Small intestine (tissue), 7 donors: ENCODE measurements around the gene TNNI3K. TPM values are rescaled to one million over a fixed set of nuclear protein-coding genes. Genes with fewer than 3 reads are reported as not detected.

Source experiments
- DNase-seq, 2 donors: peaks; one replicate each; pipeline versions ENCODE4 v3.0.0 to v3.0.0-alpha.2; 2013
- FAIRE-seq: peaks from 2 replicates; lab custom pipeline; 2012; peaks lifted over from hg19 to GRCh38; lab: Jason Lieb, UNC
- H3K27ac ChIP-seq, 3 donors: one replicate each; pipeline ENCODE4 v1.5.1; 2013; ENCODE audit warnings: low read length in 2 of 3, mild to moderate bottlenecking in 2 of 3, control low read depth in 1 of 3, inconsistent platforms in 1 of 3, low read depth in 1 of 3, moderate library complexity in 1 of 3
- H3K27me3 ChIP-seq, 3 donors: one replicate each; pipeline ENCODE4 v1.6.1; 2013; ENCODE audit warnings: low read length in 3 of 3, inconsistent platforms in 1 of 3; ENCODE audit not compliant: control insufficient read depth in 3 of 3, insufficient read depth in 3 of 3
- H3K36me3 ChIP-seq, 3 donors: one replicate each; pipeline ENCODE4 v1.6.1; 2013; ENCODE audit warnings: low read length in 3 of 3, inconsistent platforms in 1 of 3, low read depth in 1 of 3, mild to moderate bottlenecking in 1 of 3, moderate library complexity in 1 of 3; ENCODE audit not compliant: control insufficient read depth in 3 of 3, insufficient read depth in 2 of 3
- H3K4me1 ChIP-seq, 3 donors: one replicate each; pipeline ENCODE4 v1.6.1; 2013; ENCODE audit warnings: low read length in 2 of 3, inconsistent platforms in 1 of 3, low read depth in 1 of 3, mild to moderate bottlenecking in 1 of 3, moderate library complexity in 1 of 3; ENCODE audit not compliant: control insufficient read depth in 3 of 3, insufficient read depth in 2 of 3
- H3K4me3 ChIP-seq, 3 donors: one replicate each; pipeline ENCODE4 v1.5.1; 2013; ENCODE audit warnings: low read length in 3 of 3, control low read depth in 1 of 3, inconsistent platforms in 1 of 3, low read depth in 1 of 3, mild to moderate bottlenecking in 1 of 3, moderate library complexity in 1 of 3
- H3K9me3 ChIP-seq, 2 donors: one replicate each; pipeline ENCODE4 v1.6.1; 2013; ENCODE audit warnings: low read depth in 1 of 2, low read length in 1 of 2; ENCODE audit not compliant: control insufficient read depth in 2 of 2, insufficient read depth in 1 of 2
- WGBS, 3 donors: extraction: QIAGEN DNeasy Blood & Tissue Kit; methylation state at CpG; one replicate each; pipeline ENCODE4 v1.1.7; 2013; 5-methylcytosine and 5-hydroxymethylcytosine counted together
- polyA plus RNA-seq, 4 donors: library from polyadenylated mRNA; stranded (reverse) in 3 of 4; unstranded in 1 of 4; fragments of 200-250 nt in 3 of 4; fragments of 120-200 nt in 1 of 4; gene quantifications; one replicate each; pipeline versions ENCODE4 v1.2.1 to v1.2.3, GENCODE V29; 2013
- donor health status: healthy with polysubstance abuse.
- donor health status: control.
- donor health status: control.
- donor health status: Bipolar disorder and iron deficiency.
- donor health status: healthy.

Gene TNNI3K
- polyA plus RNA-seq, 4 donors, result 0.24 to 0.32 TPM; not detected in 2

DNA sequence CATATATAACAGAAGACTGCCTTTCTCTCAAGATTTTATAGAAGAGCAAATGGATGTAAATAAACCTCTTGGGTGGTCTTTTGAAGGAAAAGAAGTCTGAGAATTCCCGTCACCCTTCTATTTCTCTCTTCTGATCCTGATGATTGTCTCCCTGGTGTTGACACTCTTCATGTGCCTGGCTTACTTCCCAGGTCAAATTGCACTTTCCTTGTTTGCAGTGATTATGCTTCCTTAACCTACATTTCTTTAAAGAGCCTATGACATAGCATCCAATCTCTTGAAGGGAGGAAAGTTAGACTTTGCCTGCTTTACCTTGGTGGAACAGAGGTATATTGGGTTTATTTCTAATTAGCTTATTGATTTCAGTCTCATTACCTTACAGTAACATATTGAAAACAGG is 197.1 kb downstream of the TNNI3K start:
- no peak overlapping the region for H3K4me3 ChIP-seq
- no peaks in the 10 kb centered on the region for H3K9me3 ChIP-seq
- no peaks in the 10 kb centered on the region for H3K27me3 ChIP-seq
- FAIRE-seq, result no peak
- no peak for DNase-seq
- H3K4me1 ChIP-seq, result no peaks in the 10 kb centered on the region
- H3K36me3 ChIP-seq, result no peaks in the 10 kb centered on the region
- 0 to 27% (median 4%) methylated on average over 1 of the region's 1 CpG for WGBS, 3 donors
- no peak overlapping the region for H3K27ac ChIP-seq

DNA sequence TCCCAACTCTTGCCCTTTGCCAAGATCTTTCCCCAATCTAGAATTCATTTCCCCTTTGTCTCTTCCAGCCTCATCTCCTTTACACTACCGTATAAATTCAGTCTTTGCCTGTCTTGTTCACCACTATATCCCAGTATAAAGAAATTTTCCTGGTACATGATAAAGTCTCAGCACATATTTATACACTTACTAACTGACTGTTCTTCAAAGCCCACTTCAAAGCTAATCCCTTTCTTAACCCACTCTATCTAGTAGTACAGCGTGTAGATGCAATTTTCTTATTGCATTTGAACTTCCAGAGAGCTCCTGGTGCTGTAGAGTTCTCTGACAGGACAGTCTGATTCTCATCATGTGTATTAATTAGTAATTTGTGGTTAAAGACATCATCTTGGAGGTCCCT is 199.1 kb downstream of the TNNI3K start:
- DNase-seq (no peak), FAIRE-seq (no peak)
- WGBS, 3 donors, result 53 to 77% (median 70%) methylated on average over 2 of the region's 2 CpGs
- H3K4me1 ChIP-seq, result no peaks in the 10 kb centered on the region
- no peak overlapping the region for H3K4me3 ChIP-seq
- H3K27me3 ChIP-seq, result no peaks in the 10 kb centered on the region
- no peaks in the 10 kb centered on the region for H3K9me3 ChIP-seq
- no peak overlapping the region for H3K27ac ChIP-seq
- H3K36me3 ChIP-seq, result no peaks in the 10 kb centered on the region

DNA sequence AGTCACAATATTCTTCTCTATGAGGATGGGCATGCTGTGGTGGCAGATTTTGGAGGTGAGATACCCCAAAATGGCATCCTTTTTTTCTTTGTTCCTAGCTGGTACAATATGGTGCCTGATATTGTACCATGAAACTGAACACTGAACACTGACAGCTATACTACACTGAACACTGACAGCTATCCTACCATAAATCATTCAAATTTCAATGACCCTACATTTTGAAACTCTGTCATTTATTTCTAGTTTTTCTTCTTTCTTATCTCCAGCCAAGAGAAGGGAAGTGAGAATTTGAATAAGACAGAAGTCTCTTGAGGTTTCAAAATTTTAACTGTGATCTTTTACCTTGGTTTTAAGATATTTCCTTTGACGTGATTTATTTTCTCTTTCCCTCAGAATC is 200.9 kb downstream of the TNNI3K start:
- no peaks in the 10 kb centered on the region for H3K4me1 ChIP-seq
- FAIRE-seq (no peak), DNase-seq (no peak)
- WGBS, 3 donors, result 62 to 72% (median 64%) methylated on average over 1 of the region's 1 CpG
- no peaks in the 10 kb centered on the region for H3K27me3 ChIP-seq
- no peaks in the 10 kb centered on the region for H3K36me3 ChIP-seq
- no peaks in the 10 kb centered on the region for H3K9me3 ChIP-seq
- H3K4me3 ChIP-seq, result no peak overlapping the region
- no peak overlapping the region for H3K27ac ChIP-seq

DNA sequence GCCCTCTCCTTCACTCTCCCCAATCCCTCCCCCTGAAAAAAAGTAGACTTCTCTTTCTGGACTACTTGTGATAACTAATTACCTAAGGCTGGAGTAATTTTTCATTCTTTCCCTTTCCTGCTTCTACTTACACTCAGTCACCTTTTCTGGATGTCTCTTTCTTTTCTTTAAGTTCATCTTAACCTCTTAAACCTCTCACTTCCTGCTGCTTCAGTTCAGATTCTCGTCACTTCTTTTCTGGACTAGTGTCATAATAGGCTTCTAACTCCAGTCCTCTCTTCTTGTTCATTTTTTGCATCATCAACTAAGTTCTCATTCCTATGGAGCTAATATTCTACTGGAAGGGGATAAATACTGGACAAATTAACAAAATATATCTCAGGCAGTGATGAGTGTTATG is 201.8 kb downstream of the TNNI3K start:
- DNase-seq (no peak), FAIRE-seq (no peak)
- Histone ChIP-seq H3K9me3 (no peaks in the 10 kb centered on the region), H3K4me3 (no peak overlapping the region), H3K27ac (no peak overlapping the region), H3K4me1 (no peaks in the 10 kb centered on the region), H3K27me3 (no peaks in the 10 kb centered on the region), H3K36me3 (no peaks in the 10 kb centered on the region)
- 68 to 77% (median 71%) methylated on average over 1 of the region's 1 CpG for WGBS, 3 donors

DNA sequence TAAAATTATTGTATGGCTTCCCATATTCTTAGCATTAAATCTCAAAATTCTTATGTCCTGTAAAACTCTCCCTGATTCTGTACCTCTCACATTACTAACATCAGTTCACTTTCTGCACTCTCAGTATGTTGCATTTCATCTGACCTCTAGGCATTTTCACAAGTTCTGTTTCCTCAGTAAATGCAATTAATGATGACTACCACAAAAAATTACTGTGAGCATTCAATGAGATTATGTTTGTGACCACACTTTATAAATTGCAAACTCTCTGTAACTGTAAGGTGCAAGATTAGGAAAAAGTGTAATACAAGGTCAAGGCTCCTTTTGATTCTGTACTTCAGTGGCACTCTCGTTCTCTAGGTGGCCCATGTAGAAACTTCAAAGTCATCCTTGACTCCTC is 216.8 kb downstream of the TNNI3K start:
- no peak for DNase-seq
- H3K27me3 ChIP-seq, result no peaks in the 10 kb centered on the region
- H3K9me3 ChIP-seq, result no peaks in the 10 kb centered on the region
- no peaks in the 10 kb centered on the region for H3K36me3 ChIP-seq
- no peak overlapping the region for H3K27ac ChIP-seq
- 58 to 74% (median 72%) methylated on average over 1 of the region's 1 CpG for WGBS, 3 donors
- H3K4me3 ChIP-seq, result no peak overlapping the region
- no peak for FAIRE-seq
- no peaks in the 10 kb centered on the region for H3K4me1 ChIP-seq

DNA sequence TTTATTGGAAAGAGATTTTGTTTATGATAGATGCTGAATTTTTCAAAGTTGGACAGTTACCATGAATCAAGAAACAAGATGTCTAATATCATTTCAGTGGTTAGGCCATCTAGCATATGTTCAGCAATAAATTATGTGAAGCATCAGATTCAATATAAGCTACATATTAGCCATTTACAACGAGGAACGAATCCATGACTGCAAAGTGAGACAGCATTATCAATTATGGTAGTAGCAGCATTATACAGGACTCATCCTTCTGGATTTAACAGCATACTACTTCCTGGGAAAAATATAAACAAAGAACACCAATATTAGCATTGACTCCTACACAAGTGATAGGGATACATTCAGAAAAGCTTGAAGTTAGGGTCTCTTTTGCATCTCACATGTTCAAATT is 218.1 kb downstream of the TNNI3K start:
- Histone ChIP-seq H3K4me3 (no peak overlapping the region), H3K27me3 (no peaks in the 10 kb centered on the region), H3K36me3 (no peaks in the 10 kb centered on the region), H3K27ac (no peak overlapping the region), H3K9me3 (no peaks in the 10 kb centered on the region), H3K4me1 (no peaks in the 10 kb centered on the region)
- 66 to 87% (median 80%) methylated on average over 2 of the region's 2 CpGs for WGBS, 3 donors
- FAIRE-seq, result no peak
- DNase-seq, result no peak

DNA sequence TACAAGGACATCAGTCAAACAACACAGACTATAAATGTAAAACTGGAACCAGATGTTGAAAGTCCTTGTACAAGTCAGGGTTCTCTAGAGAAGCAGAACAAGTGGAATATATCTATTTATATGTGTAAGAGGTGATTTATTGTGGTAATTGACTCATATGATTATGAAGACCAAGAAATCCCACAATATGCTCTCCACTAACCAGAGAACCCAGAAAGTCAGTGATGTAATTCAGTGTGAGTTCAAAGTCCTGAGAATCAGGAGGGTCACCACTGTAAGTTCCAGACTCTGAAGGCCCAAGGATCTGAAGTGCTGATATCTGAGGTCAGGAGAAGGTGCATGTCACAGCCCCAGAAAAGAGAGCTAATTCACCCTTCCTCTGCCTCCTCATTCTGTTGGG is 220.2 kb downstream of the TNNI3K start:
- Histone ChIP-seq H3K27ac (no peak overlapping the region), H3K36me3 (no peaks in the 10 kb centered on the region), H3K4me3 (no peak overlapping the region), H3K27me3 (no peaks in the 10 kb centered on the region), H3K9me3 (no peaks in the 10 kb centered on the region), H3K4me1 (no peaks in the 10 kb centered on the region)
- no peak for FAIRE-seq
- no peak for DNase-seq

DNA sequence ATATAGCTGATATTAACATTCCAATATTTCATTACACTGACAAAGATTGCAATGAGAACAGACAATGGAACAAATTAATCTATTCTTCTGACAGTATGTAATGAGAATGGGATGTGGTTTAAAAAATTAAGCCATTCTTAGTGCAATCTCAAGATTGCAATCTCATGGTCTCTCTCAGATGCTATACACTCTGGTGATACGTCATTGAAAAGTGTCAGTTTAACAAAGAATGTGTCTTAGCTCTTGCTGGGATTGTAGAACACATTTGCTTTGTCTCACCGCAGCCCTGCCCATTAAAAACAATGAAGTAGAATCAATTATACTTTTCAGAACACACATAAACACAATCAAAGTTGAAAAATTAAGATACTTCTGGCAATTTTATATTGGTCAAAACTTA is 222.1 kb downstream of the TNNI3K start:
- H3K4me3 ChIP-seq, result no peak overlapping the region
- DNase-seq, result no peak
- FAIRE-seq, result no peak
- no peaks in the 10 kb centered on the region for H3K4me1 ChIP-seq
- H3K9me3 ChIP-seq, result no peaks in the 10 kb centered on the region
- H3K27ac ChIP-seq, result no peak overlapping the region
- H3K27me3 ChIP-seq, result no peaks in the 10 kb centered on the region
- WGBS, 3 donors, result 75 to 82% (median 77%) methylated on average over 2 of the region's 2 CpGs
- H3K36me3 ChIP-seq, result no peaks in the 10 kb centered on the region

DNA sequence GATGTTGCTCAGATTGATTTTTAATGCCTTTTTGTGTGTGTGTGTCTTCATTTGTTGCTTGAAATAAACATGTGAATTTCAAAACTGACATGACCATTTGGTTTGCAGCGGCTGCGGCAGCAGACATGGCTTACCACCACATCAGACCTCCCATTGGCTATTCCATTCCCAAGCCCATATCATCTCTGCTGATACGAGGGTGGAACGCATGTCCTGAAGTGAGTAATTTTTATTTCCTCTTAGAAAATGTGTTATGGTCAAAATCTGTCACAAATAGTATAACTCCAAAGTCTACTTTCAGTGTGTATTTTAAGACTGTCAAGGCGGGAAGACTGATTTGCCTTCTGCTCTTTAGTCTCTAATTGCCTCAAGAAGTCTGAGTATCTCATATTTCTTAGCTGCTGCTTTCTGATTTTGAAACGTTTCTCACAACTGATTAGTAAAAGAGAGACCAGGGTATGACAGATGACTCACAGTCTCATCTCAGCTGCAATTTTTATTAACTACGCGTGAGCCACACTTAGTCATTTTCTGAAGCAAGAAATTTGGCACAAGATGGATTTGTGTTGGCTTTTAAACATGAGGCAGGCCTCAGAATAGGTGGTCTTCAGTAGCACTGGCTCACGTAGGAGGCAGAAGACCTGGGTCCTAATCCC is 228.3 kb downstream of the TNNI3K start:
- DNase-seq (no peak), FAIRE-seq (no peak)
- no peaks in the 10 kb centered on the region for H3K27me3 ChIP-seq
- H3K36me3 ChIP-seq, result no peaks in the 10 kb centered on the region
- H3K4me1 ChIP-seq, result no peaks in the 10 kb centered on the region
- no peak overlapping the region for H3K27ac ChIP-seq
- H3K9me3 ChIP-seq, result peaks cover 0 to 4% of the 10 kb centered on the region in 2 donors
- H3K4me3 ChIP-seq, result no peak overlapping the region
- whole genome bisulfite sequencing, 3 donors, result 48 to 64% (median 57%) methylated on average over 9 of the region's 9 CpGs
